ENCODE results near the gene CNTNAP2. TPM values are rescaled to one million over a fixed set of nuclear protein-coding genes. Genes with fewer than 3 reads are reported as not detected.
"Not testable (repeated sequence)": the region's sequence is repeated elsewhere in the genome, so short reads cannot be mapped to it uniquely, and the experiment has no call there.

Gene CNTNAP2
- polyA plus RNA-seq, 1 experiment, result not detected

- ChIA-PET CTCF (no interaction called here), POLR2A (no interaction called here)
- H3K27me3 ChIP-seq (ENCODE audit: control insufficient read depth, insufficient read depth, low read length), result no peaks in the 10 kb centered on the region
- no peak overlapping the region for H3K4me3 ChIP-seq (ENCODE audit: low read depth, low read length)
- no peaks in the 10 kb centered on the region for H3K36me3 ChIP-seq (ENCODE audit: control insufficient read depth, insufficient read depth, low read length)
- no peak for TF ChIP-seq CTCF (IDR thresholded peaks at IDR 0.05; ENCODE audit: insufficient read depth, low read depth, low read length)
- no peak for DNase-seq (ENCODE audit: low read depth)
Observed at GRCh38 chr7:148442141-148442655, 2325.6 kb downstream of the CNTNAP2 start.

- POLR2A ChIA-PET, result no interaction called here
- DNase-seq (ENCODE audit: low read depth), result no peak
- CTCF ChIA-PET, result interaction anchor here (0.6 kb wide), 1 partner anchor 1004 kb away, joined by 3 read pairs; no protein-coding TSS in a partner anchor
- H3K27me3 ChIP-seq (ENCODE audit: control insufficient read depth, insufficient read depth, low read length), result no peaks in the 10 kb centered on the region
- no peak for TF ChIP-seq CTCF (IDR thresholded peaks at IDR 0.05; ENCODE audit: insufficient read depth, low read depth, low read length)
- H3K36me3 ChIP-seq (ENCODE audit: control insufficient read depth, insufficient read depth, low read length), result no peaks in the 10 kb centered on the region
- no peak overlapping the region for H3K4me3 ChIP-seq (ENCODE audit: low read depth, low read length)
Observed at GRCh38 chr7:148442933-148443332, 2326.3 kb downstream of the CNTNAP2 start.

- POLR2A ChIA-PET, result no interaction called here
- no peak for DNase-seq (ENCODE audit: low read depth)
- H3K27me3 ChIP-seq (ENCODE audit: control insufficient read depth, insufficient read depth, low read length), result no peaks in the 10 kb centered on the region
- no peak overlapping the region for H3K4me3 ChIP-seq (ENCODE audit: low read depth, low read length)
- no peaks in the 10 kb centered on the region for H3K36me3 ChIP-seq (ENCODE audit: control insufficient read depth, insufficient read depth, low read length)
- CTCF ChIA-PET, result no interaction called here
- TF ChIP-seq CTCF (IDR thresholded peaks at IDR 0.05; ENCODE audit: insufficient read depth, low read depth, low read length), result no peak
Observed at GRCh38 chr7:148445260-148446044, 2328.9 kb downstream of the CNTNAP2 start.

- no peaks in the 10 kb centered on the region for H3K36me3 ChIP-seq (ENCODE audit: control insufficient read depth, insufficient read depth, low read length)
- no peaks in the 10 kb centered on the region for H3K27me3 ChIP-seq (ENCODE audit: control insufficient read depth, insufficient read depth, low read length)
- ChIA-PET POLR2A (no interaction called here), CTCF (no interaction called here)
- TF ChIP-seq CTCF (IDR thresholded peaks at IDR 0.05; ENCODE audit: insufficient read depth, low read depth, low read length), result no peak
- no peak overlapping the region for H3K4me3 ChIP-seq (ENCODE audit: low read depth, low read length)
- DNase-seq (ENCODE audit: low read depth), result no peak
Observed at GRCh38 chr7:148447221-148447849, 2330.7 kb downstream of the CNTNAP2 start.

- DNase-seq (ENCODE audit: low read depth); POLR2A ChIA-PET; H3K4me3 ChIP-seq (ENCODE audit: low read depth, low read length); H3K27me3 ChIP-seq (ENCODE audit: control insufficient read depth, insufficient read depth, low read length); H3K36me3 ChIP-seq (ENCODE audit: control insufficient read depth, insufficient read depth, low read length): not testable (repeated sequence)
- CTCF ChIA-PET, result interaction anchor here (0.6 kb wide), 2 partner anchors 132 to 675 kb away, joined by 3 to 4 read pairs; no protein-coding TSS in a partner anchor
Observed at GRCh38 chr7:148451526-148451925, 2334.9 kb downstream of the CNTNAP2 start.

Measured in BJ (cell line).